K562 (cell line): ENCODE results near the gene SLC13A3. TPM values are rescaled to one million over a fixed set of nuclear protein-coding genes. Genes with fewer than 3 reads are reported as not detected.

Experiments used
- ATF2 ChIP-seq: sonication (generic); formaldehyde crosslinking; IDR thresholded peaks from 2 replicates; pipeline ENCODE4 v1.8.1; 2022; ENCODE audit warnings: missing genetic modification reagents
- BRD9 ChIP-seq: fragments of 450-650 bp; IDR thresholded peaks from 2 replicates; pipeline ENCODE4 v1.6.1; 2018; ENCODE audit warnings: low read depth; ENCODE audit not compliant: partially characterized antibody
- CREM ChIP-seq: IDR thresholded peaks from 2 replicates; pipeline ENCODE4 v1.6.1; 2014; ENCODE audit warnings: antibody characterized with exemption, low read depth
- EP400 ChIP-seq: fragments of 450-650 bp; IDR thresholded peaks from 2 replicates; pipeline ENCODE4 v1.6.1; 2017; ENCODE audit warnings: antibody characterized with exemption, mild to moderate bottlenecking, moderate library complexity
- FOXP1 ChIP-seq: sonication (generic); formaldehyde crosslinking; IDR thresholded peaks from 2 replicates; pipeline ENCODE4 v1.8.0; 2022; ENCODE audit warnings: mild to moderate bottlenecking, missing genetic modification reagents
- HNRNPUL1 ChIP-seq: fragments of 200-400 bp; formaldehyde crosslinking; IDR thresholded peaks from 2 replicates; pipeline ENCODE4 v1.6.1; 2017; ENCODE audit warnings: low read length
- JUND ChIP-seq, 2 experiments: IDR thresholded peaks; 2 replicates in 1 of 2; 3 replicates in 1 of 2; pipeline ENCODE4 v1.6.1; 2011; ENCODE audit warnings: borderline replicate concordance in 2 of 2, low read depth in 2 of 2, low read length in 2 of 2, improper control_type of control experiment in 1 of 2, missing biosample characterization in 1 of 2, missing genetic modification characterization in 1 of 2, missing genetic modification reagents in 1 of 2
- TAF9B ChIP-seq: fragments of 450-650 bp; IDR thresholded peaks from 2 replicates; pipeline ENCODE4 v1.6.1; 2018; ENCODE audit warnings: mild to moderate bottlenecking; ENCODE audit not compliant: partially characterized antibody
- TCF3 ChIP-seq: sonication (generic); formaldehyde crosslinking; IDR thresholded peaks from 2 replicates; pipeline ENCODE4 v1.4.0; 2020; ENCODE audit warnings: mild to moderate bottlenecking, missing genetic modification reagents
- ZBTB5 ChIP-seq: fragments of 450-650 bp; IDR thresholded peaks from 2 replicates; pipeline ENCODE4 v1.6.1; 2017; ENCODE audit warnings: antibody characterized with exemption
- ZNF175 ChIP-seq: fragments of 200-800 bp; sonication (Bioruptor generic); IDR thresholded peaks from 2 replicates; pipeline ENCODE4 v1.6.1; 2016; ENCODE audit warnings: low read depth, mild to moderate bottlenecking, missing genetic modification characterization, missing compliant biosample characterization
- ZNF639 ChIP-seq, 2 experiments: fragments of 200-800 bp in 1 of 2; sonication (Bioruptor generic) in 1 of 2; sonication (generic) in 1 of 2; formaldehyde crosslinking in 1 of 2; IDR thresholded peaks in 1 of 2; conservative IDR thresholded peaks in 1 of 2; 2 replicates each; pipeline versions ENCODE4 v1.5.0 to v1.6.1; 2016 to 2020; ENCODE audit warnings: missing compliant biosample characterization in 1 of 2, missing genetic modification characterization in 1 of 2, missing genetic modification reagents in 1 of 2
- polyA plus RNA-seq, 8 experiments: library from polyadenylated mRNA; depleted of rRNA in 4 of 8; stranded (reverse) in 5 of 8; unstranded in 3 of 8; fragments of >200 nt; fragmentation: Nextera tagmentation in 2 of 8; fragmentation: Illumina TruSeq in 1 of 8; extraction: Ambion mirVana in 2 of 8; extraction: Trizol in 1 of 8; gene quantifications; 2 replicates each; pipeline versions ENCODE4 v1.2.1 to v1.2.3, GENCODE V29; 2011 to 2014; ENCODE audit warnings: inconsistent platforms in 1 of 8, missing spikeins in 1 of 8
- total RNA-seq, 7 experiments: library from RNA; depleted of rRNA in 6 of 7; stranded (reverse); fragments of >200 nt in 6 of 7; fragmentation: Illumina TruSeq in 2 of 7; extraction: Trizol in 2 of 7; gene quantifications; 2 replicates each; pipeline versions ENCODE4 v1.2.1 to v1.2.3, GENCODE V29; 2011 to 2021; ENCODE audit warnings: low replicate concordance in 1 of 7

Gene SLC13A3
- total and polyA plus RNA-seq, 9 of the 15 experiments (the other 6 are each of a cell fraction or from before 2014, with no cell fraction given), result 5.5 to 16.4 (median 8.5) TPM

- TF ChIP-seq ZBTB5, result no peak
- peak; percentile 42 for TF ChIP-seq TAF9B
- TF ChIP-seq ATF2 (CRISPR knock-in tag), result no peak
- no peak for TF ChIP-seq HNRNPUL1
- TF ChIP-seq CREM, result peak; percentile 15; the same call in 1 of the 2 replicates
- 0 out of 4 replicates have a peak, but pooled peaks of 1 of the 2 experiments have one; percentile 41 for TF ChIP-seq ZNF639 (CRISPR knock-in tag; conservative IDR thresholded peaks at IDR 0.05 in 1 of 2, IDR thresholded peaks at IDR 0.05 in 1 of 2)
- 0 out of 2 replicates have a peak, but pooled peaks have one; percentile 18 for TF ChIP-seq TCF3 (CRISPR knock-in tag)
- TF ChIP-seq EP400, result peak; percentile 53; the same call in 1 of the 2 replicates
- peak; percentile 98 for TF ChIP-seq ZNF175 (CRISPR knock-in tag)
- no peak for TF ChIP-seq FOXP1 (CRISPR knock-in tag)
- peak; percentile 64 for TF ChIP-seq BRD9
- TF ChIP-seq JUND (IDR thresholded peaks at IDR 0.05; ENCODE audit: borderline replicate concordance, low read depth, low read length), result peak; percentile 52; the same call in 1 of the 2 replicates
- peak; percentile 56; the same call in 1 of the 3 replicates for TF ChIP-seq JUND (tag; IDR thresholded peaks at IDR 0.05; ENCODE audit: borderline replicate concordance, low read depth, low read length)
These were observed 39.2 kb upstream of the SLC13A3 start (continued) for GRCh38 chr20:46690219-46691106.
